SU-DHL-6 (cell line): ENCODE results near the gene TMED8.

Experiments
- H2AFZ ChIP-seq: fragments of 200-600 bp; sonication (generic); 2 replicates; pipeline ENCODE4 v1.6.1; 2014; ENCODE audit warnings: low read depth, mild to moderate bottlenecking, moderate library complexity, mixed read lengths, antibody characterized with exemption, low read length; ENCODE audit not compliant: severe bottlenecking
- H3F3A ChIP-seq: fragments of 200-600 bp; shearing (Covaris generic); 2 replicates; pipeline ENCODE4 v1.6.0; 2016; ENCODE audit warnings: antibody characterized with exemption, mild to moderate bottlenecking; ENCODE audit not compliant: insufficient read depth
- H3K27ac ChIP-seq: fragments of 200-600 bp; sonication (generic); 2 replicates; pipeline ENCODE4 v1.5.1; 2016; ENCODE audit warnings: low read depth, mild to moderate bottlenecking, low read length, moderate library complexity, mixed read lengths
- H3K27me3 ChIP-seq: fragments of 200-600 bp; sonication (generic), shearing (Covaris generic); 2 replicates; pipeline ENCODE4 v1.6.0; 2014; ENCODE audit warnings: mild to moderate bottlenecking, low read length
- H3K36me3 ChIP-seq: fragments of 200-600 bp; sonication (generic); 2 replicates; pipeline ENCODE4 v1.6.1; 2014; ENCODE audit warnings: mild to moderate bottlenecking, low read length, mixed read lengths
- H3K4me2 ChIP-seq: fragments of 300-600, 200-600 bp; shearing (Covaris generic), sonication (generic); 2 replicates; pipeline ENCODE4 v1.6.0; 2014; ENCODE audit warnings: low read length, low read depth, mild to moderate bottlenecking; ENCODE audit not compliant: poor library complexity, severe bottlenecking
- H3K4me3 ChIP-seq: fragments of 200-600 bp; sonication (generic); 2 replicates; pipeline ENCODE4 v1.5.1; 2014; ENCODE audit warnings: antibody characterized with exemption, low read length, mild to moderate bottlenecking, mixed read lengths; ENCODE audit not compliant: insufficient read depth, poor library complexity, severe bottlenecking
- H3K79me2 ChIP-seq: fragments of 200-600 bp; sonication (generic); 2 replicates; pipeline ENCODE4 v1.6.1; 2014; ENCODE audit warnings: mild to moderate bottlenecking, low read length, moderate library complexity; ENCODE audit not compliant: insufficient read depth
- H3K9ac ChIP-seq: fragments of 200-600 bp; sonication (generic); 2 replicates; pipeline ENCODE4 v1.7.0; 2014; ENCODE audit warnings: mild to moderate bottlenecking, low read length
- H3K9me2 ChIP-seq: fragments of 200-600 bp; sonication (generic); replicated peaks from 2 replicates; pipeline ENCODE4 v1.6.1; 2014; ENCODE audit warnings: low read length; ENCODE audit not compliant: insufficient read depth
- H3K9me3 ChIP-seq: fragments of 200-600 bp; sonication (generic); 2 replicates; pipeline ENCODE4 v1.6.1; 2014; ENCODE audit warnings: low read length, mixed read lengths; ENCODE audit not compliant: insufficient read depth
- H4K20me1 ChIP-seq: fragments of 200-600 bp; sonication (generic); 2 replicates; pipeline ENCODE4 v1.6.1; 2014; ENCODE audit warnings: low read depth, mild to moderate bottlenecking, antibody characterized with exemption, low read length, moderate library complexity, mixed read lengths
- CTCF ChIP-seq: fragments of 200-600 bp; sonication (generic); IDR thresholded peaks from one replicate; pipeline ENCODE4 v1.5.1; 2017; ENCODE audit warnings: antibody characterized with exemption, mild to moderate bottlenecking, low read length, moderate library complexity; ENCODE audit not compliant: insufficient read depth, poor library complexity, severe bottlenecking
- EZH2phosphoT487 ChIP-seq: fragments of 200-600 bp; sonication (generic), shearing (Covaris generic); conservative IDR thresholded peaks from 2 replicates; pipeline ENCODE4 v1.6.1; 2018; ENCODE audit warnings: mild to moderate bottlenecking, antibody characterized with exemption, low read length, moderate library complexity, mixed read lengths

Gene TMED8

GRCh38 chr14:77313371-77313770 is 63.5 kb downstream of the TMED8 start:
- TF ChIP-seq CTCF, result no peak
- no peak for TF ChIP-seq EZH2phosphoT487
- no peaks in the 10 kb centered on the region for H3F3A ChIP-seq
- H3K9ac ChIP-seq, result no peak overlapping the region
- no peaks in the 10 kb centered on the region for H3K79me2 ChIP-seq
- no peaks in the 10 kb centered on the region for H3K9me2 ChIP-seq
- no peak overlapping the region for H3K4me2 ChIP-seq
- H4K20me1 ChIP-seq, result no peaks in the 10 kb centered on the region
- H2AFZ ChIP-seq, result no peak overlapping the region
- H3K4me3 ChIP-seq, result no peak overlapping the region
- no peaks in the 10 kb centered on the region for H3K36me3 ChIP-seq
- H3K27me3 ChIP-seq, result no peaks in the 10 kb centered on the region
- no peak overlapping the region for H3K27ac ChIP-seq
- no peaks in the 10 kb centered on the region for H3K9me3 ChIP-seq

GRCh38 chr14:77311217-77311616 is 65.7 kb downstream of the TMED8 start:
- Histone ChIP-seq H3F3A (no peaks in the 10 kb centered on the region), H3K27ac (no peak overlapping the region), H3K27me3 (no peaks in the 10 kb centered on the region), H3K4me2 (no peak overlapping the region), H3K9me3 (no peaks in the 10 kb centered on the region), H3K79me2 (no peaks in the 10 kb centered on the region), H4K20me1 (no peaks in the 10 kb centered on the region), H3K4me3 (no peak overlapping the region), H3K9me2 (no peaks in the 10 kb centered on the region), H3K9ac (no peak overlapping the region), H3K36me3 (no peaks in the 10 kb centered on the region), H2AFZ (no peak overlapping the region)
- TF ChIP-seq EZH2phosphoT487 (no peak), CTCF (no peak)

- Histone ChIP-seq H3K36me3 (no peaks in the 10 kb centered on the region), H3K79me2 (no peaks in the 10 kb centered on the region), H3F3A (no peaks in the 10 kb centered on the region), H3K4me2 (no peak overlapping the region), H3K9me3 (no peaks in the 10 kb centered on the region), H3K4me3 (no peak overlapping the region), H3K27ac (no peak overlapping the region), H3K27me3 (no peaks in the 10 kb centered on the region), H4K20me1 (no peaks in the 10 kb centered on the region), H3K9ac (no peak overlapping the region), H3K9me2 (no peaks in the 10 kb centered on the region), H2AFZ (no peak overlapping the region)
- no peak for TF ChIP-seq CTCF
- no peak for TF ChIP-seq EZH2phosphoT487
Measured at GRCh38 chr14:77310026-77310425, 66.9 kb downstream of the TMED8 start.

- H3F3A ChIP-seq, result no peaks in the 10 kb centered on the region
- no peak overlapping the region for H2AFZ ChIP-seq
- no peaks in the 10 kb centered on the region for H3K79me2 ChIP-seq
- H4K20me1 ChIP-seq, result no peaks in the 10 kb centered on the region
- H3K9ac ChIP-seq, result no peak overlapping the region
- H3K9me3 ChIP-seq, result no peaks in the 10 kb centered on the region
- H3K4me2 ChIP-seq, result no peak overlapping the region
- no peaks in the 10 kb centered on the region for H3K36me3 ChIP-seq
- H3K27me3 ChIP-seq, result no peaks in the 10 kb centered on the region
- TF ChIP-seq CTCF (no peak), EZH2phosphoT487 (no peak)
- H3K4me3 ChIP-seq, result no peak overlapping the region
- H3K27ac ChIP-seq, result no peak overlapping the region
- H3K9me2 ChIP-seq, result no peaks in the 10 kb centered on the region
Measured at GRCh38 chr14:77309131-77309530, 67.8 kb downstream of the TMED8 start.
